Ectodermal cell (in vitro differentiated cells): ENCODE data around the gene RAP2C. TPM values are rescaled to one million over a fixed set of nuclear protein-coding genes. Genes with fewer than 3 reads are reported as not detected.

ENCODE experiments used
- H3K27ac ChIP-seq: 2 replicates; pipeline ENCODE4 v1.7.0; 2013; ENCODE audit warnings: mild to moderate bottlenecking, low read depth, low read length; ENCODE audit not compliant: insufficient read depth, poor library complexity, severe bottlenecking
- H3K27me3 ChIP-seq: 2 replicates; pipeline ENCODE4 v1.7.0; 2013; ENCODE audit warnings: mild to moderate bottlenecking, low read length; ENCODE audit not compliant: insufficient read depth, control insufficient read depth, poor library complexity, severe bottlenecking
- H3K36me3 ChIP-seq: one replicate; pipeline ENCODE4 v1.7.0; 2013; ENCODE audit warnings: low read length; ENCODE audit not compliant: control insufficient read depth, insufficient read depth
- H3K4me1 ChIP-seq: one replicate; pipeline ENCODE4 v1.7.0; 2013; ENCODE audit warnings: low read length; ENCODE audit not compliant: control insufficient read depth, insufficient read depth
- H3K4me3 ChIP-seq: 2 replicates; pipeline ENCODE4 v1.7.0; 2013; ENCODE audit warnings: low read depth, low read length, control low read depth; ENCODE audit not compliant: insufficient read depth
- H3K9me3 ChIP-seq: 2 replicates; pipeline ENCODE4 v1.7.0; 2013; ENCODE audit warnings: mild to moderate bottlenecking, low read length, moderate library complexity; ENCODE audit not compliant: control insufficient read depth
- WGBS, 2 experiments: methylation state at CpG; one replicate each; pipeline ENCODE4 v1.1.7; 2013; ENCODE audit warnings: missing lambda C conversion rate in 2 of 2; 5-methylcytosine and 5-hydroxymethylcytosine counted together
- polyA plus RNA-seq, 4 experiments: library from polyadenylated mRNA; stranded (reverse); fragments of 50-300 nt; gene quantifications; one replicate each; pipeline ENCODE4 v1.2.3, GENCODE V29; 2013

RAP2C gene
- polyA plus RNA-seq (2013, experiment 1 of 4): 26.1 TPM
- polyA plus RNA-seq (2013, experiment 2 of 4): 28.2 TPM
- polyA plus RNA-seq (2013, experiment 3 of 4): 25.1 TPM
- 26.5 TPM for polyA plus RNA-seq (2013, experiment 4 of 4)

DNA sequence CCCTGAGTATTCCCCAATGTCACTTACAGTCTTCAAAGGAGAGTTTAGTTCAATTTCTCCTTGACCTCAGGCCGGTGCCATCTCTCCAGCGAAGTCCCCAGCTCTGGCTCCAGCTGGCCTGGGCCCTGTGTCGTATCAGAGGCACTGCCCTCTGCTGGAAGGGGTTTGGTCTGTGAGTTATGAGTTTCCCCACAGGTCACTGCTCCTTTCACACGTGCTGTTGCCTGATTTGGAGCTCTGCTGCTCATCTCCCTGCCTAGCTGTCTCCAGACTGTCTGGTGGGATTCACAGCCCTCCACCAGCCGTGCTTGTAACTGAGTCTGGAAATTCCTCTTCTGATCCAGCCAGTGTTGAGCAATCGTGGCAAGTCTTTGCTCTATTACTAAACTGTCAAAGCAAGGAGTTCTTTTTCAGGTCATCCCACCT, at the start of gene RAP2C:
Gene RAP2C, minus strand, starts transcription at position 105 of the 426 bp plus-strand sequence. CDS start 2,179 bp downstream, outside the sequence.
- peak within 1 kb of the TSS; percentile 65 for H3K4me3 ChIP-seq
- WGBS, 2 experiments: 11 to 14% methylated on average over 6 of the region's 6 CpGs
- no peaks in the 10 kb centered on the region for H3K36me3 ChIP-seq
- H3K27ac ChIP-seq: peak within 1 kb of the TSS; percentile 36
- no peaks in the 10 kb centered on the region for H3K4me1 ChIP-seq
- H3K9me3 ChIP-seq: no peaks in the 10 kb centered on the region
- no peaks in the 10 kb centered on the region for H3K27me3 ChIP-seq

- Histone ChIP-seq H3K4me3 (no peak overlapping the region), H3K27me3 (no peaks in the 10 kb centered on the region), H3K4me1 (no peaks in the 10 kb centered on the region), H3K27ac (no peak overlapping the region), H3K36me3 (no peaks in the 10 kb centered on the region), H3K9me3 (no peaks in the 10 kb centered on the region)
- WGBS, 2 experiments: 94 to 100% methylated on average over 4 of the region's 6 CpGs
These were observed 48.1 kb upstream of the RAP2C start for GRCh38 chrX:132267392-132267791.

- no peaks in the 10 kb centered on the region for H3K9me3 ChIP-seq
- WGBS, 2 experiments: 75 to 89% methylated on average over 1 of the region's 1 CpG
These were observed 47.5 kb upstream of the RAP2C start for GRCh38 chrX:132266583-132267355.

GRCh38 chrX:132263127-132263526, 43.9 kb upstream of the RAP2C start:
- 96% methylated on average over 2 of the region's 3 CpGs; no CpG with 5 or more reads in 1 of the 2 experiments for WGBS, 2 experiments
- Histone ChIP-seq H3K9me3 (no peaks in the 10 kb centered on the region), H3K4me3 (no peak overlapping the region)

More at GRCh38 chrX:132266583-132267355, 47.5 kb upstream of the RAP2C start:
- no peaks in the 10 kb centered on the region for H3K4me1 ChIP-seq
- H3K36me3 ChIP-seq: no peaks in the 10 kb centered on the region
- no peaks in the 10 kb centered on the region for H3K27me3 ChIP-seq
- H3K4me3 ChIP-seq: no peak overlapping the region
- H3K27ac ChIP-seq: no peak overlapping the region

GRCh38 chrX:132258509-132258908, 39.3 kb upstream of the RAP2C start:
- Histone ChIP-seq H3K27me3 (no peaks in the 10 kb centered on the region), H3K27ac (no peak overlapping the region), H3K4me1 (no peaks in the 10 kb centered on the region), H3K36me3 (no peaks in the 10 kb centered on the region), H3K4me3 (no peak overlapping the region), H3K9me3 (no peaks in the 10 kb centered on the region)
- WGBS, 2 experiments: 88 to 100% methylated on average over 1 of the region's 1 CpG

More at GRCh38 chrX:132263127-132263526, 43.9 kb upstream of the RAP2C start:
- Histone ChIP-seq H3K4me1 (no peaks in the 10 kb centered on the region), H3K27me3 (no peaks in the 10 kb centered on the region), H3K36me3 (no peaks in the 10 kb centered on the region), H3K27ac (no peak overlapping the region)

- Histone ChIP-seq H3K36me3 (no peaks in the 10 kb centered on the region), H3K9me3 (no peaks in the 10 kb centered on the region), H3K4me1 (no peaks in the 10 kb centered on the region), H3K4me3 (no peak overlapping the region), H3K27ac (no peak overlapping the region), H3K27me3 (no peaks in the 10 kb centered on the region)
- 92 to 96% methylated on average over 2 of the region's 2 CpGs for WGBS, 2 experiments
These were observed 37.9 kb upstream of the RAP2C start for GRCh38 chrX:132257116-132257515.

GRCh38 chrX:132236121-132236520, 16.9 kb upstream of the RAP2C start:
- no peak overlapping the region for H3K27ac ChIP-seq
- no peaks in the 10 kb centered on the region for H3K4me1 ChIP-seq
- no peaks in the 10 kb centered on the region for H3K27me3 ChIP-seq
- no peaks in the 10 kb centered on the region for H3K36me3 ChIP-seq
- H3K4me3 ChIP-seq: no peak overlapping the region
- no peaks in the 10 kb centered on the region for H3K9me3 ChIP-seq
- 91 to 92% methylated on average over 5 of the region's 5 CpGs for WGBS, 2 experiments

- Histone ChIP-seq H3K36me3 (no peaks in the 10 kb centered on the region), H3K4me3 (no peak overlapping the region), H3K9me3 (no peaks in the 10 kb centered on the region), H3K27me3 (no peaks in the 10 kb centered on the region), H3K4me1 (no peaks in the 10 kb centered on the region), H3K27ac (no peak overlapping the region)
- WGBS, 2 experiments: 93 to 100% methylated on average over 1 to 3 of the region's 5 CpGs
These were observed 16.2 kb upstream of the RAP2C start for GRCh38 chrX:132235488-132235887.

GRCh38 chrX:132231587-132231986, 12.3 kb upstream of the RAP2C start:
- H3K9me3 ChIP-seq: no peaks in the 10 kb centered on the region
- no peaks in the 10 kb centered on the region for H3K36me3 ChIP-seq
- H3K27ac ChIP-seq: no peak overlapping the region
- no peaks in the 10 kb centered on the region for H3K4me1 ChIP-seq
- 90 to 100% methylated on average over 2 of the region's 2 CpGs for WGBS, 2 experiments
- H3K27me3 ChIP-seq: no peaks in the 10 kb centered on the region
- H3K4me3 ChIP-seq: no peak overlapping the region

- WGBS, 2 experiments: 88 to 95% methylated on average over 3 to 5 of the region's 5 CpGs
- Histone ChIP-seq H3K4me3 (no peak overlapping the region), H3K27me3 (no peaks in the 10 kb centered on the region), H3K4me1 (no peaks in the 10 kb centered on the region), H3K36me3 (no peaks in the 10 kb centered on the region), H3K9me3 (no peaks in the 10 kb centered on the region), H3K27ac (no peak overlapping the region)
These were observed 8.3 kb upstream of the RAP2C start for GRCh38 chrX:132227383-132228112.
